ENCODE data around the gene GLO1. TPM values are rescaled to one million over a fixed set of nuclear protein-coding genes. Genes with fewer than 3 reads are reported as not detected.

The GLO1 gene
- total and polyA plus RNA-seq, 2 donors (not counting 1 experiment from before 2014, with no cell fraction given), result 18.5 to 31.6 TPM

DNA sequence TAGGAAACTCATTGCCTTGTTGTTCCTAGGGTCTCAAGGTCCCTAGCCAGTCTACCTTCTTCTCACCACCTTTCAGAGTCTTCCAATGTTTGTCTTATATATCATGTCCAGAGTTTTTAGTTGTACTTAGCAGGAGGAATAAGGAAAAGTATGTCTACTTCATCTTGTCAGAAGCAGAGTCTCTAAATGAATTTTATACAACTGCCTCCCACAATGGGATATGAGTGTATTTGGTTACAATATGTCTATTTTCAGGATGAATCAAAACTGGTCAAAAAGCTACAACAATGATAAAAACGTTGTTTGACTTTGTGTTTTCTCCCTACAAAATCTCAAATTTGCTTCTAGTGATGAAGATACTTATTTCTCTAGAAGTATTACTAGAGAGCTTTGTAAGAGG, 7.0 kb downstream of the GLO1 start:
- Histone ChIP-seq H2AFZ (ENCODE audit: insufficient read depth, low read depth, low read length, poor library complexity, severe bottlenecking) (no peak overlapping the region), H4K20me1 (ENCODE audit: control insufficient read depth, insufficient read depth, low read length, poor library complexity, severe bottlenecking) (no peaks in the 10 kb centered on the region), H3K79me2 (ENCODE audit: control insufficient read depth, insufficient read depth, low read length) (peaks cover 6% of the 10 kb centered on the region), H3K4me3 (ENCODE audit: control extremely low read depth in 1 of 5, extremely low read depth in 1 of 5, insufficient read depth in 1 of 5, low read depth in 2 of 5, low read length in 4 of 5) (no peak overlapping the region), H3K27ac (ENCODE audit: low read length in 2 of 2) (no peak overlapping the region), H3K27me3 (replicated peaks in 1 of 4; ENCODE audit: control extremely low read depth in 1 of 4, control insufficient read depth in 3 of 4, insufficient read depth in 4 of 4, low read length in 3 of 4) (no peaks in the 10 kb centered on the region), H3K9me3 (ENCODE audit: control extremely low read depth in 1 of 3, control insufficient read depth in 2 of 3, insufficient read depth in 1 of 3, low read length in 2 of 3) (peaks cover 1 to 15% (median 8%) of the 10 kb centered on the region in 3 donors), H3K4me2 (replicated peaks; ENCODE audit: low read depth, low read length, poor library complexity, severe bottlenecking) (no peak overlapping the region), H3K9ac (ENCODE audit: low read length) (no peak overlapping the region), H3K36me3 (replicated peaks in 1 of 2; ENCODE audit: control extremely low read depth in 1 of 2, control insufficient read depth in 1 of 2, extremely low read depth in 1 of 2, insufficient read depth in 2 of 2, low read length in 1 of 2) (peaks cover 0 to 3% of the 10 kb centered on the region in 2 experiments), H3K4me1 (ENCODE audit: control insufficient read depth in 2 of 2, insufficient read depth in 2 of 2, low read length in 2 of 2) (no peaks in the 10 kb centered on the region)
- TF ChIP-seq, protein P1, sequence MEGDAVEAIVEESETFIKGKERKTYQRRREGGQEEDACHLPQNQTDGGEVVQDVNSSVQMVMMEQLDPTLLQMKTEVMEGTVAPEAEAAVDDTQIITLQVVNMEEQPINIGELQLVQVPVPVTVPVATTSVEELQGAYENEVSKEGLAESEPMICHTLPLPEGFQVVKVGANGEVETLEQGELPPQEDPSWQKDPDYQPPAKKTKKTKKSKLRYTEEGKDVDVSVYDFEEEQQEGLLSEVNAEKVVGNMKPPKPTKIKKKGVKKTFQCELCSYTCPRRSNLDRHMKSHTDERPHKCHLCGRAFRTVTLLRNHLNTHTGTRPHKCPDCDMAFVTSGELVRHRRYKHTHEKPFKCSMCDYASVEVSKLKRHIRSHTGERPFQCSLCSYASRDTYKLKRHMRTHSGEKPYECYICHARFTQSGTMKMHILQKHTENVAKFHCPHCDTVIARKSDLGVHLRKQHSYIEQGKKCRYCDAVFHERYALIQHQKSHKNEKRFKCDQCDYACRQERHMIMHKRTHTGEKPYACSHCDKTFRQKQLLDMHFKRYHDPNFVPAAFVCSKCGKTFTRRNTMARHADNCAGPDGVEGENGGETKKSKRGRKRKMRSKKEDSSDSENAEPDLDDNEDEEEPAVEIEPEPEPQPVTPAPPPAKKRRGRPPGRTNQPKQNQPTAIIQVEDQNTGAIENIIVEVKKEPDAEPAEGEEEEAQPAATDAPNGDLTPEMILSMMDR (IDR thresholded peaks at IDR 0.05), result no peak
- no peak for TF ChIP-seq EZH2 (IDR thresholded peaks at IDR 0.05; ENCODE audit: borderline replicate concordance, insufficient read depth, low read depth, low read length, poor library complexity, severe bottlenecking)
- intact Hi-C loops (cut with micrococcal nuclease), result no loop called here
- H3K4me3 Mint-ChIP-seq, result no peak overlapping the region
- ATAC-seq (ENCODE audit: low read depth) (no peak), DNase-seq (no peak)
- POLR2A ChIA-PET, result no interaction called here
- H3K4me1 Mint-ChIP-seq, result peaks cover 36% of the 10 kb centered on the region
- H3K27ac Mint-ChIP-seq, result no peak overlapping the region
- CTCF ChIA-PET, result no interaction called here
- H3K9me3 Mint-ChIP-seq (ENCODE audit: insufficient read depth), result peaks cover 13% of the 10 kb centered on the region
- WGBS (ENCODE audit: insufficient coverage), result no CpG with 5 or more reads among the region's 1 CpG
- no peaks in the 10 kb centered on the region for H3K27me3 Mint-ChIP-seq

DNA sequence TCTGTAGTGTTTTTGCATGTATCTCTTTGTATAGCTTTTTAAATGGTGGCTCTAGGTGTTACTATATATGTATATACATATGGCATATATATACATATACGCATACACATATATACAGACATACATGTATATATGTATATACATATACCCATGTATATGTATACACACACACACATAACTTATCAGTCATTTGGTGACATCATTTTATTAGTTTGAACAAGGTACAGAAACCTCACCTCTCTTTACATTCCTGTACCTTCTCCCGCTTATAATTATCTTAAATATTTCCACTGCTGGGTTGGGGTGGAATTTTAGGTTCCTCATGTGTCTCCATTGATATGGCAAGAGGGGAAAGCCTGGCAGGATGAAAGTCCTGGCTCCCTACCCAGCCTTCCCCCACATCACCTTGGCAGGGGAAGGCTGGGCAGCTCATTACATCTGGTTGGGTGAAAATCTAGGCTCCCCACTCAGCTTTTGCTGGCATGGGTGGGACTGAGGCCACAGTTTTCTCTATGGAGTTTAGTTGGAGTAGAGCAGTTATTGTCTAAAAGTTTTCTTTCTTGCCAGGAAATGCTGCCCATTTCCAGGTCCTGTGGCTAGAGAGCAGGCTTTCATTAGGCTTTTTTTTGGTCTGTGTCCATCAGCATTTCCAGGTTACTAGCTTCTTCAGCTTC, 7.6 kb downstream of the GLO1 start:
- ATAC-seq (ENCODE audit: low read depth), result no peak
- no peak overlapping the region for H3K27ac Mint-ChIP-seq
- no peak overlapping the region for H3K9ac ChIP-seq (ENCODE audit: low read length)
- peaks cover 0 to 3% of the 10 kb centered on the region in 2 experiments for H3K36me3 ChIP-seq (replicated peaks in 1 of 2; ENCODE audit: control extremely low read depth in 1 of 2, control insufficient read depth in 1 of 2, extremely low read depth in 1 of 2, insufficient read depth in 2 of 2, low read length in 1 of 2)
- DNase-seq, result no peak
- intact Hi-C loops (cut with micrococcal nuclease), result no loop called here
- H3K79me2 ChIP-seq (ENCODE audit: control insufficient read depth, insufficient read depth, low read length), result peaks cover 6% of the 10 kb centered on the region
- WGBS (ENCODE audit: insufficient coverage), result no CpG with 5 or more reads among the region's 2 CpGs
- H3K4me1 ChIP-seq (ENCODE audit: control insufficient read depth in 2 of 2, insufficient read depth in 2 of 2, low read length in 2 of 2), result no peaks in the 10 kb centered on the region
- H3K27ac ChIP-seq (ENCODE audit: low read length in 2 of 2), result no peak overlapping the region
- H3K9me3 ChIP-seq (ENCODE audit: control extremely low read depth in 1 of 3, control insufficient read depth in 2 of 3, insufficient read depth in 1 of 3, low read length in 2 of 3), result peaks cover 1 to 9% (median 5%) of the 10 kb centered on the region in 3 donors
- H3K4me3 ChIP-seq (ENCODE audit: control extremely low read depth in 1 of 5, extremely low read depth in 1 of 5, insufficient read depth in 1 of 5, low read depth in 2 of 5, low read length in 4 of 5), result no peak overlapping the region
- H4K20me1 ChIP-seq (ENCODE audit: control insufficient read depth, insufficient read depth, low read length, poor library complexity, severe bottlenecking), result no peaks in the 10 kb centered on the region
- peaks cover 11% of the 10 kb centered on the region for H3K9me3 Mint-ChIP-seq (ENCODE audit: insufficient read depth)
- no peaks in the 10 kb centered on the region for H3K27me3 Mint-ChIP-seq
- TF ChIP-seq EZH2 (IDR thresholded peaks at IDR 0.05; ENCODE audit: borderline replicate concordance, insufficient read depth, low read depth, low read length, poor library complexity, severe bottlenecking), result no peak
- TF ChIP-seq, protein P1 (IDR thresholded peaks at IDR 0.05), result no peak
- H3K4me1 Mint-ChIP-seq, result peaks cover 37% of the 10 kb centered on the region
- H3K27me3 ChIP-seq (replicated peaks in 1 of 4; ENCODE audit: control extremely low read depth in 1 of 4, control insufficient read depth in 3 of 4, insufficient read depth in 4 of 4, low read length in 3 of 4), result no peaks in the 10 kb centered on the region
- CTCF ChIA-PET, result no interaction called here
- POLR2A ChIA-PET, result no interaction called here
- no peak overlapping the region for H3K4me2 ChIP-seq (replicated peaks; ENCODE audit: low read depth, low read length, poor library complexity, severe bottlenecking)
- H3K4me3 Mint-ChIP-seq, result no peak overlapping the region
- H2AFZ ChIP-seq (ENCODE audit: insufficient read depth, low read depth, low read length, poor library complexity, severe bottlenecking), result no peak overlapping the region

Data from B cell (primary cell).